ENCODE measurements around the gene PRSS2. TPM values are rescaled to one million over a fixed set of nuclear protein-coding genes. Genes with fewer than 3 reads are reported as not detected.

PRSS2 gene
- total RNA-seq, 1 donor from 2014 or later: 272 TPM

- TF ChIP-seq CTCF (conservative IDR thresholded peaks at IDR 0.05): no peak
Observed at GRCh38 chr7:142796001-142796500, 25.3 kb downstream of the PRSS2 start.

GRCh38 chr7:142796501-142797390 lies 26.0 kb downstream of the PRSS2 start:
- Mint-ChIP-seq H3K4me3 (peak overlapping the region; percentile 83), H3K27me3 (peaks cover 90% of the 10 kb centered on the region), H3K36me3 (no peaks in the 10 kb centered on the region), H3K4me1 (ENCODE audit: unreplicated experiment) (peaks cover 12% of the 10 kb centered on the region), H3K9me3 (no peaks in the 10 kb centered on the region), H3K27ac (peak overlapping the region; percentile 15)
- no peak for DNase-seq (ENCODE audit: extremely low spot score, unreplicated experiment)
- TF ChIP-seq CTCF (conservative IDR thresholded peaks at IDR 0.05): no peak

More at GRCh38 chr7:142796001-142796500, 25.3 kb downstream of the PRSS2 start:
- Mint-ChIP-seq H3K9me3 (no peaks in the 10 kb centered on the region), H3K4me1 (ENCODE audit: unreplicated experiment) (peaks cover 12% of the 10 kb centered on the region), H3K27ac (peak overlapping the region; percentile 15), H3K36me3 (no peaks in the 10 kb centered on the region), H3K4me3 (peak overlapping the region; percentile 78), H3K27me3 (peaks cover 90% of the 10 kb centered on the region)
- DNase-seq (ENCODE audit: extremely low spot score, unreplicated experiment): no peak

GRCh38 chr7:142797391-142798377 lies 26.9 kb downstream of the PRSS2 start:
- H3K27me3 Mint-ChIP-seq: peaks cover 94% of the 10 kb centered on the region
- peak overlapping the region; percentile 83 for H3K4me3 Mint-ChIP-seq
- no peaks in the 10 kb centered on the region for H3K9me3 Mint-ChIP-seq
- no peak for TF ChIP-seq CTCF (conservative IDR thresholded peaks at IDR 0.05)
- peak overlapping the region; percentile 71 for H3K27ac Mint-ChIP-seq
- no peaks in the 10 kb centered on the region for H3K36me3 Mint-ChIP-seq
- H3K4me1 Mint-ChIP-seq (ENCODE audit: unreplicated experiment): peaks cover 12% of the 10 kb centered on the region
- no peak for DNase-seq (ENCODE audit: extremely low spot score, unreplicated experiment)

- Mint-ChIP-seq H3K36me3 (no peaks in the 10 kb centered on the region), H3K27me3 (peaks cover 89% of the 10 kb centered on the region), H3K4me1 (ENCODE audit: unreplicated experiment) (peaks cover 12% of the 10 kb centered on the region), H3K27ac (no peak overlapping the region), H3K4me3 (no peak overlapping the region), H3K9me3 (no peaks in the 10 kb centered on the region)
- TF ChIP-seq CTCF (conservative IDR thresholded peaks at IDR 0.05): no peak
- DNase-seq (ENCODE audit: extremely low spot score, unreplicated experiment): no peak
Observed at GRCh38 chr7:142798451-142799436, 28.0 kb downstream of the PRSS2 start.
